Measurements from ENCODE around the gene SLC6A16. TPM values are rescaled to one million over a fixed set of nuclear protein-coding genes. Genes with fewer than 3 reads are reported as not detected.
"Not testable (repeated sequence)": the region's sequence is repeated elsewhere in the genome, so short reads cannot be mapped to it uniquely, and the experiment has no call there.

SLC6A16 gene
- total RNA-seq, 1 donor from 2014 or later = 0.44 TPM

- H3K9me3 Mint-ChIP-seq = no peaks in the 10 kb centered on the region
- DNase-seq (ENCODE audit: low spot score) = no peak
- intact Hi-C loops (cut with micrococcal nuclease) = no loop called here
- peak overlapping the region; percentile 85 for H3K4me3 Mint-ChIP-seq
- no peaks in the 10 kb centered on the region for H3K27me3 Mint-ChIP-seq (ENCODE audit: insufficient read depth)
- peaks cover 17% of the 10 kb centered on the region for H3K36me3 Mint-ChIP-seq (ENCODE audit: low read depth)
- H3K4me1 Mint-ChIP-seq (ENCODE audit: low read depth) = peaks cover 73% of the 10 kb centered on the region
- H3K27ac Mint-ChIP-seq = peak overlapping the region; percentile 95
These were observed 8.4 kb upstream of the SLC6A16 start for GRCh38 chr19:49333418-49333805.

GRCh38 chr19:49332691-49333417 is 7.9 kb upstream of the SLC6A16 start:
- Mint-ChIP-seq H3K36me3 (ENCODE audit: low read depth) (peaks cover 12% of the 10 kb centered on the region), H3K4me1 (ENCODE audit: low read depth) (peaks cover 74% of the 10 kb centered on the region), H3K27ac (peak overlapping the region; percentile 95), H3K4me3 (peak overlapping the region; percentile 85)
- H3K27me3 Mint-ChIP-seq (ENCODE audit: insufficient read depth); intact Hi-C loops (cut with micrococcal nuclease); H3K9me3 Mint-ChIP-seq; DNase-seq (ENCODE audit: low spot score): not testable (repeated sequence)

DNA sequence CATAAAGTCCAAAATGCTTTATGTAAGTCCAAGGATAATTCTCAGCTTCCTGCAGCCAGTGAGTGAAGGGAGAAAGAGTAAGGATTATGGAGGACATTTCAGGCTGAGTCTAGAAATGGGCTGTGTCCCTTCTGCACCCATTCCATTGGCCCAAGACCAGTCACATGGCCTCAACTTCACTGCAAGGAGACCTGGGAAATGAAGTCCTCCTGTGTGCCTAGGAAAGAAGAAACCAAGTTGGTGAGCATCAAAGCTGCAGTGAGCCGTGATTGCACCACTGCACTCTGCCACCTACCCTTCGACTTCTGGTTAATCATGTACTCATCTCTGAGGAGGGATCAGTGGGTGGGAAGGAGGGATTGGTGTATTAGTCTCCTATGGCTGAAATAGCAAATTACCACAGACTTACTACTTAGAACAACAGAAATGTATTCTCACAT is 6.6 kb upstream of the SLC6A16 start:
- H3K4me3 Mint-ChIP-seq = no peak overlapping the region

DNA sequence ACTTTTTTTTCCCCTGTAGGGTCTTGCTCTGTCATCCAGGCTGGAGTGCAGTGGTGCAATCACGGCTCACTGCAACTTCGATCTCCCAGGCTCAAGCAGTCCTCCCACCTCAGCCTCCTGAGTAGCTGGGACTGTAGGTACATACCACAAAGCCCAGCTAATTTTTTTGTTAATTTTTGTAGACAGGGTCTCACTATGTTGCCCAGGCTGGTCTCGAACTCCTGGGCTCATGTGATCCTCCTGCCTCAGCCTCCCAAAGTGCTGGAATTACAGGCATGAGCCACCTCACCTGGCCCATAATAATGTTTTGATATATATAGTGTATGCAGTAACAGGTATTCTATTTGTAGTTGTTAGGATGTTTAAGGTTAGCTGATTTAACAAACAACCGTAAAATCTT is 6.2 kb upstream of the SLC6A16 start:
- DNase-seq (ENCODE audit: low spot score); H3K27ac Mint-ChIP-seq; H3K4me3 Mint-ChIP-seq; intact Hi-C loops (cut with micrococcal nuclease); H3K27me3 Mint-ChIP-seq (ENCODE audit: insufficient read depth); H3K36me3 Mint-ChIP-seq (ENCODE audit: low read depth); H3K9me3 Mint-ChIP-seq: not testable (repeated sequence)
- H3K4me1 Mint-ChIP-seq (ENCODE audit: low read depth) = peaks cover 77% of the 10 kb centered on the region

More for the DNA sequence above, 6.6 kb upstream of the SLC6A16 start:
- intact Hi-C loops (cut with micrococcal nuclease) = no loop called here
- Mint-ChIP-seq H3K27ac (peak overlapping the region; percentile 14), H3K27me3 (ENCODE audit: insufficient read depth) (no peaks in the 10 kb centered on the region), H3K36me3 (ENCODE audit: low read depth) (peaks cover 9% of the 10 kb centered on the region), H3K4me1 (ENCODE audit: low read depth) (peaks cover 79% of the 10 kb centered on the region), H3K9me3 (no peaks in the 10 kb centered on the region)
- DNase-seq (ENCODE audit: low spot score) = peak; percentile 56

DNA sequence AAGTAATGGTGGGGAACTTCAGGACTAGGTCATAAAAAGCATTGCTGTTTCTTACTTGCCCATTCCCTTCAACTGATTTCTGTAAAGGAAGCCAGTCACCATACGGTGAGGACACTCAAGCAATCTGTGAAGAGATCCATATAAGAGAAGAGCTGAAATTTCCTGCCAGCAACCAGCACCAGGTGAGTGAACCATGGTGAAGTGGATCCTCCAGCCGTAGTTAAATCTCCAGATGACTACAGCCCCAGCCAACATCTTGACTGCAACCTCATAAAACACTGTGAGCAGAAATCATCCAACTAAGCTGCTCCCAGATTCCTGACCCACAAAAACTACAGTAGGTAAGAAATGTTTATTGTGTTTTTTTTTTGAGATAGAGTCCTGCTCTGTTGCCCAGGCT is 3.8 kb upstream of the SLC6A16 start:
- H3K9me3 Mint-ChIP-seq = no peaks in the 10 kb centered on the region
- no peaks in the 10 kb centered on the region for H3K27me3 Mint-ChIP-seq (ENCODE audit: insufficient read depth)
- H3K4me3 Mint-ChIP-seq = no peak overlapping the region
- intact Hi-C loops (cut with micrococcal nuclease) = loop anchor here (1.0 kb wide), 2 partner anchors 27 to 62 kb away; no protein-coding TSS in a partner anchor
- no peak for DNase-seq (ENCODE audit: low spot score)
- no peak overlapping the region for H3K27ac Mint-ChIP-seq
- peaks cover 54% of the 10 kb centered on the region for H3K4me1 Mint-ChIP-seq (ENCODE audit: low read depth)
- peaks cover 7% of the 10 kb centered on the region for H3K36me3 Mint-ChIP-seq (ENCODE audit: low read depth)

- peaks cover 47% of the 10 kb centered on the region for H3K4me1 Mint-ChIP-seq (ENCODE audit: low read depth)
- intact Hi-C loops (cut with micrococcal nuclease) = loop anchor here (1.0 kb wide), 2 partner anchors 27 to 62 kb away; no protein-coding TSS in a partner anchor
- H3K9me3 Mint-ChIP-seq = no peaks in the 10 kb centered on the region
- peak overlapping the region; percentile 19 for H3K27ac Mint-ChIP-seq
- peaks cover 7% of the 10 kb centered on the region for H3K36me3 Mint-ChIP-seq (ENCODE audit: low read depth)
- H3K27me3 Mint-ChIP-seq (ENCODE audit: insufficient read depth) = no peaks in the 10 kb centered on the region
- DNase-seq (ENCODE audit: low spot score) = peak; percentile 32
- no peak overlapping the region for H3K4me3 Mint-ChIP-seq
These were observed 3.0 kb upstream of the SLC6A16 start for GRCh38 chr19:49327878-49328544.

DNA sequence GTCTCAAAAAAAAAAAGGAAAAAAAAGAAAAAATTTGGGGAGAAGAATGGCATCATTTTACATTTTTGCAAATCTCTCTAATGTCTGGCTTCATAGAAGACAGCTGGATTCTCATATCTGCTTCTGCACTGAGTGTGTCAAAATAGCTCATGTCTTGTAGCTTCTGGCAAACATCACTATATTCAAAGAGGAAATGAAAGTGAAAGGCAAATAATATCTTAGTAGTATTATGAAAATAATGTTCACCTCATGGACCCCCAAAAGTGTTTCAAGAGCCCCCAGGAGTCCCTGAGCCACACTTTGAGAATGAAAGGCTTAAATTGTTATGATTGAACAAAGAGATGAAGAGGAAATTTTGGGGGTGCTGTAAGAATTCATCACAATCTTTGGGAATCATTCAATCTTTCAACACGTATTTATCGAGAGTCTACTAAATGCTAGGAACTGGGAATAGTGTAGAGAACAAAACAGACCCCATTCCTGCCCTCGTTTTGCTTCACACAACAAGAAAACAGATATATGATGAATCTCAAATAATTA is 1.2 kb upstream of the SLC6A16 start:
- Mint-ChIP-seq H3K36me3 (ENCODE audit: low read depth) (peaks cover 6% of the 10 kb centered on the region), H3K27ac (no peak overlapping the region), H3K4me3 (no peak overlapping the region), H3K27me3 (ENCODE audit: insufficient read depth) (no peaks in the 10 kb centered on the region), H3K9me3 (peaks cover 3% of the 10 kb centered on the region), H3K4me1 (ENCODE audit: low read depth) (peaks cover 31% of the 10 kb centered on the region)
- intact Hi-C loops (cut with micrococcal nuclease) = no loop called here
- no peak for DNase-seq (ENCODE audit: low spot score)

GRCh38 chr19:49325756-49326155 is 765 bp upstream of the SLC6A16 start:
- H3K4me3 Mint-ChIP-seq; H3K27ac Mint-ChIP-seq; DNase-seq (ENCODE audit: low spot score); H3K36me3 Mint-ChIP-seq (ENCODE audit: low read depth); intact Hi-C loops (cut with micrococcal nuclease); H3K9me3 Mint-ChIP-seq; H3K27me3 Mint-ChIP-seq (ENCODE audit: insufficient read depth): not testable (repeated sequence)
- peaks cover 27% of the 10 kb centered on the region for H3K4me1 Mint-ChIP-seq (ENCODE audit: low read depth)

GRCh38 chr19:49318296-49318695 is 6.7 kb downstream of the SLC6A16 start:
- H3K9me3 Mint-ChIP-seq = peaks cover 23% of the 10 kb centered on the region

GRCh38 chr19:49316284-49316683 is 8.7 kb downstream of the SLC6A16 start:
- Mint-ChIP-seq H3K27me3 (ENCODE audit: insufficient read depth) (peaks cover 3% of the 10 kb centered on the region), H3K36me3 (ENCODE audit: low read depth) (peaks cover 12% of the 10 kb centered on the region), H3K4me3 (no peak overlapping the region), H3K9me3 (peaks cover 19% of the 10 kb centered on the region), H3K4me1 (ENCODE audit: low read depth) (no peaks in the 10 kb centered on the region), H3K27ac (no peak overlapping the region)
- intact Hi-C loops (cut with micrococcal nuclease) = no loop called here
- no peak for DNase-seq (ENCODE audit: low spot score)

More at GRCh38 chr19:49318296-49318695, 6.7 kb downstream of the SLC6A16 start:
- H3K27me3 Mint-ChIP-seq (ENCODE audit: insufficient read depth) = peaks cover 3% of the 10 kb centered on the region
- intact Hi-C loops (cut with micrococcal nuclease) = no loop called here
- H3K4me1 Mint-ChIP-seq (ENCODE audit: low read depth) = no peaks in the 10 kb centered on the region
- peaks cover 14% of the 10 kb centered on the region for H3K36me3 Mint-ChIP-seq (ENCODE audit: low read depth)
- H3K4me3 Mint-ChIP-seq = no peak overlapping the region
- DNase-seq (ENCODE audit: low spot score) = no peak
- no peak overlapping the region for H3K27ac Mint-ChIP-seq

DNA sequence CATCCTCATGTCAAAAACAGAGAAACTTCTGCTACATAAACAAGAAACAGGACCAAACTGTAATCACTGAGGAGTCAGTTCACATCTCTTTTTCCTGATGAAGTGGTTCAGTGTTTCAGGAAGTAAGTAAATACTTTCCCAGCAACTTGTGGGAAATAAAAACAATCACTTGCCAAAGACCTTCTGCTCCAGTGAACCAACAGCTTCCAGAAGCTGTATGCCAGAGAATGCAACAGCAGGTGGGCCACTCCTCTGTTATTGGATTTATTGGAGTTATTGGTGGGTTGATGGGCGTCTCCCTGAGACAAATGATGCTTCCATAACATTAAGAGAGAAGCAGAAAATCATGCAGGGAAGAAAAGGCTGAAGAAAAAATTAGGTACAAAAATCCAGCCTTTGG is 9.9 kb downstream of the SLC6A16 start:
- H3K4me3 Mint-ChIP-seq = no peak overlapping the region
- H3K4me1 Mint-ChIP-seq (ENCODE audit: low read depth) = no peaks in the 10 kb centered on the region
- H3K27me3 Mint-ChIP-seq (ENCODE audit: insufficient read depth) = peaks cover 3% of the 10 kb centered on the region
- no peak overlapping the region for H3K27ac Mint-ChIP-seq
- H3K36me3 Mint-ChIP-seq (ENCODE audit: low read depth) = peaks cover 12% of the 10 kb centered on the region
- peaks cover 19% of the 10 kb centered on the region for H3K9me3 Mint-ChIP-seq
- intact Hi-C loops (cut with micrococcal nuclease) = no loop called here
- DNase-seq (ENCODE audit: low spot score) = no peak

DNA sequence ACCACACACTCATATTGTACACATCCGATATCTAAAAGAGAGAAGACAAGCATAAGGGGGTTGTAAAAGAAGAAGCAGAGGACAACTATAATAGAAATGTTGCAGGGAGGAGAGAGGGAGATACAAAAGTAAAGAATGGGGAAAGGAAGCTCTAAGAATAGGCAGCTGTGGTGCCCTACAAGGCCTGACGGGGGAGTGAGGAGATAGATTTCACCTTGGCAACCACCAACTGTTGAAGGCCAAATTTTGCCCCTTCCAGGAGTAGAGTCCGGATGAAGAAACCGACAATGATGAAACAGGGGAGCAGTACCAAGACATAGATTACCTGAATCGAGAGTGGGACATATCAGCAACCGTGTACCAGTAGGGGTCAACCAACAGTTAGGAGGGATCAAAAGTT is 15.9 kb downstream of the SLC6A16 start:
- H3K36me3 Mint-ChIP-seq (ENCODE audit: low read depth) = no peaks in the 10 kb centered on the region
- H3K4me1 Mint-ChIP-seq (ENCODE audit: low read depth) = no peaks in the 10 kb centered on the region
- no peak overlapping the region for H3K27ac Mint-ChIP-seq
- intact Hi-C loops (cut with micrococcal nuclease) = no loop called here
- no peak for DNase-seq (ENCODE audit: low spot score)
- H3K9me3 Mint-ChIP-seq = no peaks in the 10 kb centered on the region
- peaks cover 2% of the 10 kb centered on the region for H3K27me3 Mint-ChIP-seq (ENCODE audit: insufficient read depth)
- H3K4me3 Mint-ChIP-seq = no peak overlapping the region

GRCh38 chr19:49306734-49307133 is 18.3 kb downstream of the SLC6A16 start:
- H3K4me1 Mint-ChIP-seq (ENCODE audit: low read depth); H3K9me3 Mint-ChIP-seq; H3K36me3 Mint-ChIP-seq (ENCODE audit: low read depth); intact Hi-C loops (cut with micrococcal nuclease); H3K27me3 Mint-ChIP-seq (ENCODE audit: insufficient read depth); H3K4me3 Mint-ChIP-seq; H3K27ac Mint-ChIP-seq; DNase-seq (ENCODE audit: low spot score): not testable (repeated sequence)
